Mesendoderm (in vitro differentiated cells): Measurements from ENCODE around the gene SHANK1.
"Not testable (repeated sequence)": the region's sequence is repeated elsewhere in the genome, so short reads cannot be mapped to it uniquely, and the experiment has no call there.

Experiments used
- DNase-seq: peaks from one replicate; pipeline ENCODE4 v3.0.0; 2013
- H2AK5ac ChIP-seq: 2 replicates; pipeline ENCODE4 v1.6.1; 2013; ENCODE audit warnings: low read length, inconsistent platforms
- H2BK120ac ChIP-seq: 2 replicates; pipeline ENCODE4 v1.6.1; 2013; ENCODE audit warnings: low read depth, mild to moderate bottlenecking, low read length, moderate library complexity, mixed read lengths
- H2BK15ac ChIP-seq: replicated peaks from 2 replicates; pipeline ENCODE4 v1.6.1; 2013; ENCODE audit warnings: low read depth, mild to moderate bottlenecking, moderate library complexity
- H2BK5ac ChIP-seq: 2 replicates; pipeline ENCODE4 v1.6.1; 2013; ENCODE audit warnings: low read length, inconsistent platforms
- H3K18ac ChIP-seq: 2 replicates; pipeline ENCODE4 v1.6.1; 2013; ENCODE audit warnings: mild to moderate bottlenecking, low read length, mixed read lengths
- H3K23ac ChIP-seq: one replicate; pipeline ENCODE4 v1.6.1; 2013; ENCODE audit warnings: low read length
- H3K27ac ChIP-seq: 2 replicates; pipeline ENCODE4 v1.5.1; 2013; ENCODE audit warnings: low read depth, mild to moderate bottlenecking, inconsistent platforms, low read length, moderate library complexity
- H3K27me3 ChIP-seq: 2 replicates; pipeline ENCODE4 v1.6.1; 2013; ENCODE audit warnings: low read length, control low read depth, mild to moderate bottlenecking, inconsistent platforms; ENCODE audit not compliant: insufficient read depth, poor library complexity
- H3K36me3 ChIP-seq: 2 replicates; pipeline ENCODE4 v1.6.1; 2013; ENCODE audit warnings: low read length, inconsistent platforms; ENCODE audit not compliant: control insufficient read depth, insufficient read depth
- H3K4ac ChIP-seq: one replicate; pipeline ENCODE4 v1.6.1; 2013; ENCODE audit warnings: low read depth, mild to moderate bottlenecking, low read length, moderate library complexity
- H3K4me1 ChIP-seq: 2 replicates; pipeline ENCODE4 v1.6.1; 2013; ENCODE audit warnings: low read depth, low read length, inconsistent platforms; ENCODE audit not compliant: control insufficient read depth
- H3K4me2 ChIP-seq: 2 replicates; pipeline ENCODE4 v1.6.1; 2013; ENCODE audit warnings: low read length
- H3K4me3 ChIP-seq: 2 replicates; pipeline ENCODE4 v1.5.1; 2013; ENCODE audit warnings: mild to moderate bottlenecking, low read length
- H3K56ac ChIP-seq: one replicate; pipeline ENCODE4 v1.6.1; 2013; ENCODE audit warnings: low read length
- H3K79me1 ChIP-seq: 2 replicates; pipeline ENCODE4 v1.6.1; 2013; ENCODE audit warnings: low read length, inconsistent platforms
- H3K79me2 ChIP-seq: 2 replicates; pipeline ENCODE4 v1.6.1; 2013; ENCODE audit warnings: mild to moderate bottlenecking, low read length; ENCODE audit not compliant: control insufficient read depth, insufficient read depth
- H3K9ac ChIP-seq: 2 replicates; pipeline ENCODE4 v1.6.1; 2013; ENCODE audit warnings: low read length, inconsistent platforms
- H4K5ac ChIP-seq: one replicate; pipeline ENCODE4 v1.6.1; 2013; ENCODE audit warnings: low read length
- H4K8ac ChIP-seq: one replicate; pipeline ENCODE4 v1.6.1; 2013; ENCODE audit warnings: low read depth, mild to moderate bottlenecking, control low read depth, low read length, moderate library complexity
- WGBS: extraction: QIAGEN DNeasy Blood & Tissue Kit; methylation state at CpG from one replicate; pipeline ENCODE4 v1.1.7; 2013; ENCODE audit warnings: low lambda C conversion rate, missing lambda C conversion rate; ENCODE audit not compliant: insufficient coverage; ENCODE audit errors: extremely low coverage; 5-methylcytosine and 5-hydroxymethylcytosine counted together

Gene SHANK1

GRCh38 chr19:50761501-50761900 lies 41.9 kb upstream of the SHANK1 start:
- H3K79me2 ChIP-seq, DNase-seq, H2BK120ac ChIP-seq, H3K18ac ChIP-seq, H3K27me3 ChIP-seq, H3K4me1 ChIP-seq, H3K4me3 ChIP-seq, H2BK5ac ChIP-seq, H4K5ac ChIP-seq, H3K4me2 ChIP-seq, H3K36me3 ChIP-seq, H3K4ac ChIP-seq, H3K23ac ChIP-seq, H4K8ac ChIP-seq, H3K56ac ChIP-seq, H3K9ac ChIP-seq, H3K79me1 ChIP-seq, H3K27ac ChIP-seq, H2AK5ac ChIP-seq, H2BK15ac ChIP-seq: not testable (repeated sequence)
- WGBS = no CpG with 5 or more reads among the region's 3 CpGs

- WGBS = no CpG with 5 or more reads among the region's 4 CpGs
- Histone ChIP-seq H3K4ac (no peak overlapping the region), H4K8ac (no peak overlapping the region), H3K23ac (no peak overlapping the region), H4K5ac (no peak overlapping the region), H3K36me3 (no peaks in the 10 kb centered on the region), H3K56ac (no peak overlapping the region), H3K18ac (no peak overlapping the region), H3K79me2 (no peaks in the 10 kb centered on the region), H3K27ac (no peak overlapping the region), H3K79me1 (no peaks in the 10 kb centered on the region), H2BK120ac (no peak overlapping the region), H2BK15ac (no peak overlapping the region), H3K9ac (no peak overlapping the region), H3K27me3 (no peaks in the 10 kb centered on the region), H2AK5ac (no peak overlapping the region), H3K4me2 (no peak overlapping the region), H3K4me1 (no peaks in the 10 kb centered on the region), H2BK5ac (no peak overlapping the region), H3K4me3 (no peak overlapping the region)
- DNase-seq = peak; percentile 54
Observed at GRCh38 chr19:50759886-50760285, 40.3 kb upstream of the SHANK1 start.

- not testable (repeated sequence) for H3K4me3 ChIP-seq, H2AK5ac ChIP-seq, H3K23ac ChIP-seq, H4K5ac ChIP-seq, H3K36me3 ChIP-seq, H3K4me2 ChIP-seq, H3K56ac ChIP-seq, H2BK120ac ChIP-seq, H3K27ac ChIP-seq, H3K9ac ChIP-seq, H3K4me1 ChIP-seq, H3K79me1 ChIP-seq, H4K8ac ChIP-seq, DNase-seq, H3K79me2 ChIP-seq, H2BK15ac ChIP-seq, H3K27me3 ChIP-seq, H3K4ac ChIP-seq, H3K18ac ChIP-seq, H2BK5ac ChIP-seq
- no CpG with 5 or more reads among the region's 18 CpGs for WGBS
Observed at GRCh38 chr19:50759076-50759475, 39.5 kb upstream of the SHANK1 start.

GRCh38 chr19:50757624-50758023 lies 38.0 kb upstream of the SHANK1 start:
- H3K79me2 ChIP-seq, H3K79me1 ChIP-seq, H3K27me3 ChIP-seq, DNase-seq, H3K4me2 ChIP-seq, H2BK120ac ChIP-seq, H3K36me3 ChIP-seq, H3K56ac ChIP-seq, H2BK5ac ChIP-seq, H4K8ac ChIP-seq, H3K27ac ChIP-seq, H3K4me1 ChIP-seq, H3K23ac ChIP-seq, H2BK15ac ChIP-seq, H3K4ac ChIP-seq, H2AK5ac ChIP-seq, H3K18ac ChIP-seq, H3K9ac ChIP-seq, H3K4me3 ChIP-seq, H4K5ac ChIP-seq: not testable (repeated sequence)
- WGBS = no CpG with 5 or more reads among the region's 3 CpGs

GRCh38 chr19:50756244-50756643 lies 36.6 kb upstream of the SHANK1 start:
- not testable (repeated sequence) for H3K56ac ChIP-seq, H3K18ac ChIP-seq, H3K4me2 ChIP-seq, H3K27me3 ChIP-seq, H3K9ac ChIP-seq, H2AK5ac ChIP-seq, DNase-seq, H3K27ac ChIP-seq, H3K23ac ChIP-seq, H3K4ac ChIP-seq, H2BK120ac ChIP-seq, H3K79me1 ChIP-seq, H3K4me3 ChIP-seq, H2BK5ac ChIP-seq, H3K36me3 ChIP-seq, H2BK15ac ChIP-seq, H4K8ac ChIP-seq, H3K79me2 ChIP-seq, H4K5ac ChIP-seq, H3K4me1 ChIP-seq
- no CpG with 5 or more reads among the region's 8 CpGs for WGBS

GRCh38 chr19:50753879-50754278 lies 34.3 kb upstream of the SHANK1 start:
- H3K79me1 ChIP-seq = no peaks in the 10 kb centered on the region
- no peak overlapping the region for H3K9ac ChIP-seq
- H3K79me2 ChIP-seq = no peaks in the 10 kb centered on the region
- no peak overlapping the region for H4K8ac ChIP-seq
- no peak overlapping the region for H3K27ac ChIP-seq
- H3K23ac ChIP-seq = no peak overlapping the region
- H2BK120ac ChIP-seq = no peak overlapping the region
- DNase-seq = no peak
- no peaks in the 10 kb centered on the region for H3K4me1 ChIP-seq
- no peak overlapping the region for H4K5ac ChIP-seq
- H2BK15ac ChIP-seq = no peak overlapping the region
- no CpG with 5 or more reads among the region's 4 CpGs for WGBS
- H3K4me2 ChIP-seq = no peak overlapping the region
- H3K4ac ChIP-seq = no peak overlapping the region
- H3K36me3 ChIP-seq = no peaks in the 10 kb centered on the region
- H2AK5ac ChIP-seq = no peak overlapping the region
- no peak overlapping the region for H3K4me3 ChIP-seq
- H2BK5ac ChIP-seq = no peak overlapping the region
- H3K27me3 ChIP-seq = no peaks in the 10 kb centered on the region
- H3K18ac ChIP-seq = no peak overlapping the region
- H3K56ac ChIP-seq = no peak overlapping the region
